ENCODE measurements around the gene VSIR. TPM values are rescaled to one million over a fixed set of nuclear protein-coding genes. Genes with fewer than 3 reads are reported as not detected.

Gene VSIR
- total RNA-seq, 1 experiment from 2014 or later = 57.7 TPM

DNA sequence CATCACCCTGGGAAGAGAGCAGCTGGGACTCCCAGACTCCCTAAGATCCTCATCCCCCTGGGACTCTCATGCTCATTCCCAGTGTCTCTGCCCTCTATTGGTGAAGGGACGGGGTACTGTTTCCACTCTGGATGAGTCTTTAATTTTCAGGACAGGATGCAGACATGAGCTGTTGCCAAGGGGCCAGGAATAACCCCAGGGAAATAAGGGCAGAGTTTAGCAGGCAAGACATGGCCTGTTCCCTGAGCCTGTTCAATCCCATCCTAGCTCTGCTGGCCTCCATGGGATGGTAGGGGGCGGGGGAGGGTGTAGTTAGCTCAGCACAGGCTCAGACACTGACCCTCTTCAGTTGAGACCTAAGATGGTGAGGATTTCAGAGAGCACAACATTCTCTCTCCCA is 67.7 kb downstream of the VSIR start:
- no peak overlapping the region for H3K4me3 ChIP-seq
- no peaks in the 10 kb centered on the region for H3K9me2 ChIP-seq (ENCODE audit: insufficient read depth)
- POLR2A ChIA-PET (ENCODE audit: unreplicated experiment) = interaction anchor here (0.7 kb wide), 1 partner anchor 23 kb away, joined by 3 read pairs; no protein-coding TSS in a partner anchor
- no peak for DNase-seq
- CTCF ChIA-PET = interaction anchor here (0.9 kb wide), 1 partner anchor 9 kb away, joined by 3 read pairs; no protein-coding TSS in a partner anchor
- no peak overlapping the region for H2AFZ ChIP-seq
- H3K27me3 ChIP-seq (ENCODE audit: insufficient read depth, low read depth) = no peaks in the 10 kb centered on the region
- H3K79me2 ChIP-seq (ENCODE audit: low read depth) = no peaks in the 10 kb centered on the region
- no peak overlapping the region for H3K4me2 ChIP-seq
- H3K4me1 ChIP-seq (replicated peaks; ENCODE audit: insufficient read depth) = peaks cover 6% of the 10 kb centered on the region; the same call in 1 of the 2 replicates
- H3K9me3 ChIP-seq (ENCODE audit: insufficient read depth, low read depth) = no peaks in the 10 kb centered on the region
- H4K20me1 ChIP-seq (ENCODE audit: insufficient read depth) = no peaks in the 10 kb centered on the region
- no peak overlapping the region for H3K27ac ChIP-seq
- BruUV-seq (replicated peaks) = no TSS peak
- H3F3A ChIP-seq (ENCODE audit: insufficient read depth, low read depth) = no peaks in the 10 kb centered on the region
- intact Hi-C loops (cut with micrococcal nuclease; ENCODE audit: unreplicated experiment) = no loop called here
- no peak for TF ChIP-seq EZH2 (IDR thresholded peaks at IDR 0.05; ENCODE audit: low read depth)
- TF ChIP-seq, protein P1, sequence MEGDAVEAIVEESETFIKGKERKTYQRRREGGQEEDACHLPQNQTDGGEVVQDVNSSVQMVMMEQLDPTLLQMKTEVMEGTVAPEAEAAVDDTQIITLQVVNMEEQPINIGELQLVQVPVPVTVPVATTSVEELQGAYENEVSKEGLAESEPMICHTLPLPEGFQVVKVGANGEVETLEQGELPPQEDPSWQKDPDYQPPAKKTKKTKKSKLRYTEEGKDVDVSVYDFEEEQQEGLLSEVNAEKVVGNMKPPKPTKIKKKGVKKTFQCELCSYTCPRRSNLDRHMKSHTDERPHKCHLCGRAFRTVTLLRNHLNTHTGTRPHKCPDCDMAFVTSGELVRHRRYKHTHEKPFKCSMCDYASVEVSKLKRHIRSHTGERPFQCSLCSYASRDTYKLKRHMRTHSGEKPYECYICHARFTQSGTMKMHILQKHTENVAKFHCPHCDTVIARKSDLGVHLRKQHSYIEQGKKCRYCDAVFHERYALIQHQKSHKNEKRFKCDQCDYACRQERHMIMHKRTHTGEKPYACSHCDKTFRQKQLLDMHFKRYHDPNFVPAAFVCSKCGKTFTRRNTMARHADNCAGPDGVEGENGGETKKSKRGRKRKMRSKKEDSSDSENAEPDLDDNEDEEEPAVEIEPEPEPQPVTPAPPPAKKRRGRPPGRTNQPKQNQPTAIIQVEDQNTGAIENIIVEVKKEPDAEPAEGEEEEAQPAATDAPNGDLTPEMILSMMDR (conservative IDR thresholded peaks at IDR 0.05) = no peak
- no peaks in the 10 kb centered on the region for H3K36me3 ChIP-seq (ENCODE audit: low read depth)

DNA sequence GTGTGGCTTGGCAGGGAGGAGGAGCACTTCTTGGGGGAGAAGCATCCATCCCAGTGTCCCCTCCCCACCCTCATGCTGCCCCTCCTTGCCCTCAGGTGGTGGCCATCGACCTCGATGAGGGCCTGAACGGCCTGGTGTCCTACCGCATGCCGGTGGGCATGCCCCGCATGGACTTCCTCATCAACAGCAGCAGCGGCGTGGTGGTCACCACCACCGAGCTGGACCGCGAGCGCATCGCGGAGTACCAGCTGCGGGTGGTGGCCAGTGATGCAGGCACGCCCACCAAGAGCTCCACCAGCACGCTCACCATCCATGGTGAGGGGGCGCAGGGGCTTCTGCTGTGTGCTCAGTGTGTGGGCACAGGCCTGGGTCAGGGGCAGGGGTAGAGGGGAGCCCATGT is 68.5 kb downstream of the VSIR start:
- no peaks in the 10 kb centered on the region; the same call in 1 of the 2 replicates for H3F3A ChIP-seq (ENCODE audit: insufficient read depth, low read depth)
- no peaks in the 10 kb centered on the region for H3K9me3 ChIP-seq (ENCODE audit: insufficient read depth, low read depth)
- H3K27me3 ChIP-seq (ENCODE audit: insufficient read depth, low read depth) = no peaks in the 10 kb centered on the region
- intact Hi-C loops (cut with micrococcal nuclease; ENCODE audit: unreplicated experiment) = no loop called here
- TF ChIP-seq, protein P1 (conservative IDR thresholded peaks at IDR 0.05) = no peak
- TF ChIP-seq EZH2 (IDR thresholded peaks at IDR 0.05; ENCODE audit: low read depth) = no peak
- no TSS peak for BruUV-seq (replicated peaks)
- no peaks in the 10 kb centered on the region for H3K9me2 ChIP-seq (ENCODE audit: insufficient read depth)
- H3K27ac ChIP-seq = no peak overlapping the region
- no peaks in the 10 kb centered on the region for H4K20me1 ChIP-seq (ENCODE audit: insufficient read depth)
- no peak for DNase-seq
- ChIA-PET POLR2A (ENCODE audit: unreplicated experiment) (no interaction called here), CTCF (no interaction called here)
- H3K79me2 ChIP-seq (ENCODE audit: low read depth) = no peaks in the 10 kb centered on the region
- H3K4me3 ChIP-seq = no peak overlapping the region
- no peaks in the 10 kb centered on the region for H3K36me3 ChIP-seq (ENCODE audit: low read depth)
- H2AFZ ChIP-seq = no peak overlapping the region
- H3K4me1 ChIP-seq (replicated peaks; ENCODE audit: insufficient read depth) = peaks cover 6% of the 10 kb centered on the region; the same call in 1 of the 2 replicates
- no peak overlapping the region for H3K4me2 ChIP-seq

DNA sequence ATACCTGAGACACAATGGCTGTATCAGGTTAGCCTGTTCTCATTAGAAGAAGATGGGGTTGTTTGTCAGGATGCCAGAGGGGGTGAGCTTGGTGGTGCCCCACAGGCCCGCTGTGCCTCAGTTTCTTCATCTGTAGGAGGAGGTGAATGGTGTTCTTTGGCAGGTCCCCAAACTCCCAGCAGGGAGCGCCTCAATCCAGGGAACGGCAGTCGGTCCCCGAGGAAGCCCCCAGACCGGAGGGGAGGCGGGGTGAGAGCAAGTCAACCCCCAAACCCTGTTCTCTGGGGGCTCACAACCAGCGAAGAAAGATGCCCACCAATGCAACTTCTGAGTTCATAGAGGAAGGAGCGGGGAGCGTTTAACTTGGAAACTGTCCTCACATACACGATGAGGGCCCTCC is 69.7 kb downstream of the VSIR start:
- no peaks in the 10 kb centered on the region for H3K9me3 ChIP-seq (ENCODE audit: insufficient read depth, low read depth)
- BruUV-seq (replicated peaks) = no TSS peak
- no peaks in the 10 kb centered on the region for H3K9me2 ChIP-seq (ENCODE audit: insufficient read depth)
- peaks cover 1% of the 10 kb centered on the region; the same call in 1 of the 2 replicates for H3K4me1 ChIP-seq (replicated peaks; ENCODE audit: insufficient read depth)
- intact Hi-C loops (cut with micrococcal nuclease; ENCODE audit: unreplicated experiment) = no loop called here
- no peak for DNase-seq
- H3K79me2 ChIP-seq (ENCODE audit: low read depth) = no peaks in the 10 kb centered on the region
- no peaks in the 10 kb centered on the region for H3K27me3 ChIP-seq (ENCODE audit: insufficient read depth, low read depth)
- TF ChIP-seq, protein P1 (conservative IDR thresholded peaks at IDR 0.05) = no peak
- no peak for TF ChIP-seq EZH2 (IDR thresholded peaks at IDR 0.05; ENCODE audit: low read depth)
- no peak overlapping the region for H3K4me2 ChIP-seq
- no peak overlapping the region for H3K4me3 ChIP-seq
- POLR2A ChIA-PET (ENCODE audit: unreplicated experiment) = no interaction called here
- CTCF ChIA-PET = no interaction called here
- H3K36me3 ChIP-seq (ENCODE audit: low read depth) = no peaks in the 10 kb centered on the region
- no peak overlapping the region for H2AFZ ChIP-seq
- no peaks in the 10 kb centered on the region for H4K20me1 ChIP-seq (ENCODE audit: insufficient read depth)
- no peak overlapping the region for H3K27ac ChIP-seq
- peaks cover 5% of the 10 kb centered on the region; the same call in 1 of the 2 replicates for H3F3A ChIP-seq (ENCODE audit: insufficient read depth, low read depth)

Data from PC-9 (cell line).